Neuronal stem cell (in vitro differentiated cells): ENCODE measurements around the gene MEGF6.

Experiments
- DNase-seq: peaks from one replicate; pipeline ENCODE4 v3.0.0-alpha.2; 2013; ENCODE audit warnings: low spot score
- H2AFZ ChIP-seq: one replicate; pipeline ENCODE4 v1.6.1; 2013; ENCODE audit warnings: mild to moderate bottlenecking, low read length, inconsistent platforms
- H2AK5ac ChIP-seq: 2 replicates; pipeline ENCODE4 v1.6.1; 2013; ENCODE audit warnings: low read depth, mild to moderate bottlenecking, inconsistent platforms, low read length, moderate library complexity, mixed read lengths
- H2BK120ac ChIP-seq: 2 replicates; pipeline ENCODE4 v1.6.1; 2013; ENCODE audit warnings: low read depth, mild to moderate bottlenecking, inconsistent platforms, low read length, moderate library complexity, mixed read lengths
- H2BK12ac ChIP-seq: one replicate; pipeline ENCODE4 v1.6.1; 2013; ENCODE audit warnings: low read length, inconsistent platforms
- H2BK15ac ChIP-seq: 2 replicates; pipeline ENCODE4 v1.6.1; 2013; ENCODE audit warnings: mild to moderate bottlenecking, low read length, inconsistent platforms, mixed read lengths
- H2BK5ac ChIP-seq: one replicate; pipeline ENCODE4 v1.6.1; 2013; ENCODE audit warnings: inconsistent platforms, mild to moderate bottlenecking, low read length, moderate library complexity
- H3K14ac ChIP-seq: one replicate; pipeline ENCODE4 v1.6.1; 2013; ENCODE audit warnings: low read length, inconsistent platforms
- H3K18ac ChIP-seq: 2 replicates; pipeline ENCODE4 v1.6.1; 2013; ENCODE audit warnings: low read length, inconsistent platforms
- H3K23ac ChIP-seq: 2 replicates; pipeline ENCODE4 v1.6.1; 2013; ENCODE audit warnings: low read depth, mild to moderate bottlenecking, mixed read lengths, low read length, inconsistent platforms; ENCODE audit not compliant: poor library complexity
- H3K27ac ChIP-seq: replicated peaks from 3 replicates; pipeline ENCODE4 v1.5.1; 2013; ENCODE audit warnings: low read length, inconsistent platforms
- H3K27me3 ChIP-seq, 3 experiments: 2 replicates each; pipeline ENCODE4 v1.6.1; 2013; ENCODE audit warnings: low read length in 3 of 3, mild to moderate bottlenecking in 2 of 3, inconsistent platforms in 1 of 3, low read depth in 1 of 3, mixed read lengths in 1 of 3, moderate library complexity in 1 of 3; ENCODE audit not compliant: control insufficient read depth in 3 of 3, insufficient read depth in 3 of 3
- H3K36me3 ChIP-seq, 2 donors: replicated peaks in 1 of 2; 2 replicates each; pipeline ENCODE4 v1.6.1; 2013; ENCODE audit warnings: low read length in 2 of 2; ENCODE audit not compliant: control insufficient read depth in 2 of 2, insufficient read depth in 2 of 2
- H3K4ac ChIP-seq: 2 replicates; pipeline ENCODE4 v1.6.1; 2013; ENCODE audit warnings: inconsistent platforms, mild to moderate bottlenecking, low read length, moderate library complexity
- H3K4me1 ChIP-seq, 2 donors: 1 replicate in 1 of 2; 2 replicates in 1 of 2; pipeline ENCODE4 v1.6.1; 2013; ENCODE audit warnings: low read length in 2 of 2, low read depth in 1 of 2; ENCODE audit not compliant: control insufficient read depth in 2 of 2, insufficient read depth in 1 of 2
- H3K4me2 ChIP-seq: one replicate; pipeline ENCODE4 v1.6.1; 2013; ENCODE audit warnings: mild to moderate bottlenecking, low read length, inconsistent platforms; ENCODE audit not compliant: insufficient read depth, poor library complexity, severe bottlenecking
- H3K4me3 ChIP-seq, 2 donors: 2 replicates each; pipeline ENCODE4 v1.5.1; 2013; ENCODE audit warnings: low read length in 2 of 2, mild to moderate bottlenecking in 2 of 2, inconsistent platforms in 1 of 2, moderate library complexity in 1 of 2
- H3K79me1 ChIP-seq: one replicate; pipeline ENCODE4 v1.6.1; 2013; ENCODE audit warnings: low read depth, mild to moderate bottlenecking, inconsistent platforms, low read length, moderate library complexity
- H3K9ac ChIP-seq: one replicate; pipeline ENCODE4 v1.6.1; 2013; ENCODE audit warnings: mild to moderate bottlenecking, low read depth, low read length, inconsistent platforms; ENCODE audit not compliant: poor library complexity
- H3K9me3 ChIP-seq, 2 donors: replicated peaks in 1 of 2; 2 replicates each; pipeline versions ENCODE3 to v1.6.1; 2013; ENCODE audit warnings: low read length in 2 of 2, mild to moderate bottlenecking in 2 of 2, inconsistent platforms in 1 of 2, low read depth in 1 of 2, mixed read lengths in 1 of 2, moderate library complexity in 1 of 2; ENCODE audit not compliant: control insufficient read depth in 2 of 2, insufficient read depth in 1 of 2
- H4K8ac ChIP-seq: one replicate; pipeline ENCODE4 v1.6.1; 2013; ENCODE audit warnings: low read depth, mild to moderate bottlenecking, inconsistent platforms, low read length, moderate library complexity
- H4K91ac ChIP-seq: one replicate; pipeline ENCODE4 v1.6.1; 2013; ENCODE audit warnings: low read length, low read depth, mild to moderate bottlenecking, inconsistent platforms; ENCODE audit not compliant: poor library complexity
- WGBS, 2 donors: extraction: QIAGEN DNeasy Blood & Tissue Kit; methylation state at CpG; one replicate each; pipeline ENCODE4 v1.1.7; 2013; ENCODE audit warnings: missing lambda C conversion rate in 2 of 2, mixed read lengths in 1 of 2; ENCODE audit not compliant: insufficient read length in 2 of 2, insufficient replicate concordance in 1 of 2; ENCODE audit errors: extremely low coverage in 2 of 2; 5-methylcytosine and 5-hydroxymethylcytosine counted together

MEGF6 gene

GRCh38 chr1:3461934-3462275 lies 149.4 kb downstream of the MEGF6 start:
- WGBS, 2 donors, result no CpG with 5 or more reads among the region's 13 CpGs
- no peak for DNase-seq
- H2BK120ac ChIP-seq, result no peak overlapping the region
- no peak overlapping the region for H3K4me2 ChIP-seq
- no peak overlapping the region for H2AFZ ChIP-seq
- H3K9me3 ChIP-seq, result no peaks in the 10 kb centered on the region
- H3K27me3 ChIP-seq, result no peaks in the 10 kb centered on the region
- peaks cover 2% of the 10 kb centered on the region for H3K79me1 ChIP-seq
- peak overlapping the region; percentile 22 for H3K23ac ChIP-seq
- peak overlapping the region; percentile 28 for H3K18ac ChIP-seq
- H2AK5ac ChIP-seq, result peak overlapping the region; percentile 89
- no peaks in the 10 kb centered on the region for H3K36me3 ChIP-seq
- H4K91ac ChIP-seq, result no peak overlapping the region
- no peak overlapping the region for H4K8ac ChIP-seq
- peak overlapping the region; percentile 53 for H3K4ac ChIP-seq
- peak overlapping the region; percentile 53 for H2BK5ac ChIP-seq
- peak overlapping the region; percentile 75 for H2BK15ac ChIP-seq
- peak overlapping the region; percentile 97 for H2BK12ac ChIP-seq
- no peak overlapping the region for H3K27ac ChIP-seq
- H3K9ac ChIP-seq, result no peak overlapping the region
- no peak overlapping the region for H3K4me3 ChIP-seq
- H3K4me1 ChIP-seq, result peaks cover 7 to 34% of the 10 kb centered on the region in 2 donors
- no peak overlapping the region for H3K14ac ChIP-seq

DNA sequence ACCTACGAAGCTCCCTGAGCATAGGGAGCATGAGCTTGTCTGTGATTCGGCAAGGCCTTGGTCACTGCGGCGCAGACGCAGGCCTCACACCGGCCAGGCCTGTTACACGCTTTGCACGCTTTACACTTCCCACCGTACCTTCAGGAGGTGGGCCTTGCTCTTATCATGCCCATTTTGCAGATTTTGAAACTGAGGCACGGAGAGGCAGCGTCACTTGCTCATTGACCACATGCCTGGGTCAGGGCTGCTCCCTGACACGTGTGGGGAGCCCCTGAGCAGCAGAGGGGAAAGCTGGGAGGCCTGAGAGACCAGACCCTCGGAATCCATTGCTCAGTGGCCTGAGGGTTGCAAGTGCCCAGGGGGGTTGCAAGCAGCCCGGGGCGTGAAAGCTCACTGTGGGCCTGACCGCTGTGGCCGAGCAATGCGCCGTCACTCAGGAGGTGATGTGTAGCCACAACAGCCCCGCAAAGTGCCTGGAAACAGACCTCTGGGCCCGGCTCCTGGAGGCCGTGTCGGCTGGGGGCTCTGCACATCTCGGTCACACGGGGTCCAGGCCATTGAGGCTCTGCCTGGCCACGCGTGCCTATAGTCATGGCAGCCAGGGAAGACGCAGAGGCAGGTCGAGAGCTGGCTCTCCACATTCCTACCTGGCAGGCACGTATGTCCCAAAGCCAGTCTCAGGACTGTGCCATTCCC lies 149.9 kb downstream of the MEGF6 start:
- Histone ChIP-seq H3K9me3 (no peaks in the 10 kb centered on the region), H3K27ac (no peak overlapping the region), H3K4ac (no peak overlapping the region), H3K4me2 (no peak overlapping the region), H2BK15ac (peak overlapping the region; percentile 75), H2AK5ac (peak overlapping the region; percentile 89), H3K36me3 (no peaks in the 10 kb centered on the region), H3K27me3 (no peaks in the 10 kb centered on the region), H2BK5ac (no peak overlapping the region), H3K79me1 (peaks cover 2% of the 10 kb centered on the region), H4K8ac (no peak overlapping the region), H3K18ac (no peak overlapping the region), H2BK120ac (no peak overlapping the region), H4K91ac (no peak overlapping the region), H3K9ac (no peak overlapping the region), H3K14ac (peak overlapping the region; percentile 11), H3K4me1 (peaks cover 7 to 34% of the 10 kb centered on the region in 2 donors), H2BK12ac (peak overlapping the region; percentile 97), H2AFZ (no peak overlapping the region), H3K4me3 (no peak overlapping the region), H3K23ac (peak overlapping the region; percentile 22)
- no CpG with 5 or more reads among the region's 30 CpGs for WGBS, 2 donors
- no peak for DNase-seq

DNA sequence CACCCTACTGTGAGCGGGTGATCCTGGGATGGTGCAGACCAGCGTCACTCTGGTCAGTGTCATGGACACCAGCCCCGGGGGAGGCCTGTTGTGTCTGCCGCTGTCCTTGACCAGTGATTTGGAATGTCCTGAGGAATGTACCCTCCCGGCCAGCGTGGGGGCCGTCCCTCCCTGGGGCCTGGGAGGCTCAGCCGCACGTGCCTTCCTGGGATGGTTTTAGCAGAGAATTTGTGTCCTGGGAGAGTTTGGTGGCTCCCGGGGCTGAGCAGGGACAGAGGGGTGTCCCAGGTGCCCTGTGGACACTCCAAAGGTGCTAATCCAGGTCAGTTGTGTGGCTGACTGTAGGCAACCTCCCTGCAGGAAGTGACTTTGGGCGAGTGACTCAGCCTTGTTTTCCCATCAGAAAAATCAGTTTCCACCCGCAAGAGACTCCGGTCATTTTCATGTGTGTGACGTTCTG lies 150.6 kb downstream of the MEGF6 start:
- H3K27ac ChIP-seq, result no peak overlapping the region
- H3K79me1 ChIP-seq, result peaks cover 3% of the 10 kb centered on the region
- no peaks in the 10 kb centered on the region for H3K9me3 ChIP-seq
- H3K27me3 ChIP-seq, result peaks cover 0 to 1% (median 0%) of the 10 kb centered on the region in 3 experiments
- DNase-seq, result no peak
- H3K4me3 ChIP-seq, result no peak overlapping the region
- no peak overlapping the region for H2BK12ac ChIP-seq
- no peak overlapping the region for H4K91ac ChIP-seq
- peak overlapping the region; percentile 80 for H2AK5ac ChIP-seq
- H2BK15ac ChIP-seq, result no peak overlapping the region
- WGBS, 2 donors, result no CpG with 5 or more reads among the region's 14 CpGs
- H2AFZ ChIP-seq, result peak overlapping the region; percentile 5
- no peak overlapping the region for H2BK120ac ChIP-seq
- no peak overlapping the region for H4K8ac ChIP-seq
- H3K4ac ChIP-seq, result no peak overlapping the region
- no peak overlapping the region for H3K4me2 ChIP-seq
- no peak overlapping the region for H3K14ac ChIP-seq
- H3K4me1 ChIP-seq, result peaks cover 7 to 30% of the 10 kb centered on the region in 2 donors
- no peaks in the 10 kb centered on the region for H3K36me3 ChIP-seq
- no peak overlapping the region for H3K9ac ChIP-seq
- no peak overlapping the region for H2BK5ac ChIP-seq
- peak overlapping the region; percentile 40 for H3K23ac ChIP-seq
- H3K18ac ChIP-seq, result no peak overlapping the region

DNA sequence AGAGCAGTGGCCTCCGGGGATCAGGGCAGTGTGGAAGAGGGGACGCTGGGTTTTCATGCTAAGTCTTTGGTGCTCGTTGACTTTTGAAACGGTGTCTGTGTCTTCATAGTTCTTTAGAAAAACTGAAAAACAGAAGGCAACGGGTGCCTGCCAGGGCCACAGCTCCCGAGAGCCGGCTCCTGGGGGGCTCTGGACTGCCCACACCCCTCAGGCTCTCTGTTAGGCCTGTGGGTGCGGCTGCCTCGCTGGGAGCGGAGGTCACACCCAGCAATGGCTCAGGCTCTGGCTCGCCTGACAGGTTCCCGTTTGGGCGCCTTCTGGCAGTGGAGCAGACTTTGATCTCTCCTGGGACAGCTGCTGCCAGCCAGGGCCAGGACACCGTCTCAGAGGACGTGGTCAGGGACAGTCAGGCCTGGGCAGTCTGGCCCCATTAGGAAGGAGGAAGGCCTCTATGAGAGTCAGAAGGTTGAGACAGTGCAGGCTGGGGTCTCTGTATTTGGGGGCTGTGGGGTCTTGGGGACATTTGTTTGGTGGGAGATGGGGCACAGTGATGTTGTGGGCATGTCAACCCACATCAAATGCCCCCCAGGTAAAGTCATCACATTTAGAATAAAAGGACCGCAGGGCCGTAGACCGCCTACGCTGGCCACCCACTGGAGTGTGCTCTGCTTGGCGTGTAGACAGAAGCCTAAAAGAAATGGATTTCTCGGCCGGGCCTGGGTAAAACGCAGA lies 151.2 kb downstream of the MEGF6 start:
- no peak for DNase-seq
- Histone ChIP-seq H3K9me3 (no peaks in the 10 kb centered on the region), H3K9ac (no peak overlapping the region), H3K4me1 (peaks cover 11 to 31% of the 10 kb centered on the region in 2 donors), H3K18ac (no peak overlapping the region), H2AFZ (peak overlapping the region; percentile 5), H2BK5ac (no peak overlapping the region), H2AK5ac (peak overlapping the region; percentile 80), H2BK12ac (no peak overlapping the region), H2BK15ac (no peak overlapping the region), H3K4me3 (no peak overlapping the region), H4K8ac (no peak overlapping the region), H3K4me2 (no peak overlapping the region), H3K23ac (peak overlapping the region; percentile 85), H4K91ac (no peak overlapping the region), H3K4ac (no peak overlapping the region), H3K27me3 (peaks cover 0 to 5% (median 0%) of the 10 kb centered on the region in 3 experiments), H3K36me3 (no peaks in the 10 kb centered on the region), H3K14ac (peak overlapping the region; percentile 84), H2BK120ac (no peak overlapping the region), H3K79me1 (peaks cover 3% of the 10 kb centered on the region), H3K27ac (no peak overlapping the region)
- WGBS, 2 donors, result no CpG with 5 or more reads among the region's 23 CpGs
